ENCODE measurements around the gene ELL3.

The ELL3 gene

GRCh38 chr15:43723151-43723550 is 53.6 kb downstream of the ELL3 start:
- no peak for DNase-seq (ENCODE audit: low read depth in 2 of 2)
